ENCODE data around the gene THSD7B.

Gene THSD7B

DNA sequence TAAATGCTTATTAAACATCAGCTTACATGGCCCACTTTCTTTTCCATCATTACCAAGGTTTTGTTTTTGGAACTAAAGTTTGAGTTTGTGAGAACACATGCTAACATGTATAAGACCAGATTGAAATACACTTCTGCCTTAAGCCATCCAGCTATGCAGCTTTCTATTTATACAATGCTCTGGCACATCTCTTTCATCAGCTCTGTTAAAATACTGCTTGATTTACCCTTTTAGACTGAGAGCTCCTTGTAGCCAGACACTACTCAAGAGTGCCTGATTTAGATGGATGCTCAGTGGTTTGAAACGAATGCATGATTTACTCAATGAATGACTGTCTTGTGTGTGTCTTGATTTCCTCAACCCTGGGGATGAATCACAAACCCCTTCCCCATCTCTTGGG is 392.5 kb downstream of the THSD7B start:
- DNase-seq, result no peak

DNA sequence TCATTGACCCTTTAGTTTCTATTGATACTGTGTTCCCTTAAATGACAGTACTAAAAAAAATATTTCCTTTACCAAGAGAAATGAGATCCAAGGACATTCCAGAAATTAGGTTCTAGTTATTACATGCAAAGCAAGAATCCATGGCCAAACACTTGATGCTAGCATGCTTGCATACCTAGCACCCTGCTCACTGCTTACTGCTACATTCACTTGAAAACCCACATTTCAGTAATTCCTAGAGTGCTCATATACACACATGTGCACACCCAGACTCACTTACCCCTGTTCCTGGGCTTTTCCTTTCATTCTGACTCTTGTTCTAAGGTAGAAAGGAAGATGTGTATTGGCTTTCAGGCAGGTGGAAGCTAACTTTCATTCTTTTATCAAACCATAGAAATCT is 395.9 kb downstream of the THSD7B start:
- no peak for DNase-seq

DNA sequence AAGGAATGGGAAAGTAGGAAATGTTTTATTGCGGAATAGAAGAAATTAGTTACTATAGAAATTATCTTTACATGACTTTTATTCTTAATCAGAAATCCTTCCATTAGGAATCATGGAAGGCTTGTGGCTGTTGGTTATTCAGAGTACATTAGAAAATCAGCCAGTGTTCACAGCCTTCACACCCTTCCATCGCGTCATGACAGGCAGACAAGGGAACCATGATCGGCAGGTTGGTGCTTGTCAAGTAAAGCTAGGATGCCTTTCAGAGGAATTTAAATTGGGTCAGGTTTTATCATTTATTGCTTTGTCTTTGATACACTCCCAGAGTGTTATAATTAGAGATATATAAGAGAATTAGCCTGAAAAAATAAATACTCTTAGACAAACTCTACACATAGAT is 400.6 kb downstream of the THSD7B start:
- no peak for DNase-seq

DNA sequence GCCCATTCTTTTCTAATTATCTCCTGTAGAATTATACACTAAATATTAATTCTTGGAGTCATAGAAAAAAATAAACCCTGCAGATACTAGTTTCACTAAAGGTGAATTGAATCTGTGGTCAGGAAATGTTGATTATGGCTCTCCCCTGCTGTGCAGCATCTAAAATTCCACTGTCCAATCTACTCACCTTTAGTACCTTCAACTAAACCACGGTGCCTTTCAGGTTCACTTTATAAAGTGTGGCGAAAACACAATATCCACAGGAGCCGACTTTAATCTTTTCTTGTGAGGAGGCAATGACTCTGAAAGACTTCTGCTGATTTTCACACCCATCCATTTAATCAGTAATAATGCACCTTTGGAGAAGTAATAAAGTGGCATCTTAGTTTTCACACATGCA is 402.3 kb downstream of the THSD7B start:
- DNase-seq, result no peak

DNA sequence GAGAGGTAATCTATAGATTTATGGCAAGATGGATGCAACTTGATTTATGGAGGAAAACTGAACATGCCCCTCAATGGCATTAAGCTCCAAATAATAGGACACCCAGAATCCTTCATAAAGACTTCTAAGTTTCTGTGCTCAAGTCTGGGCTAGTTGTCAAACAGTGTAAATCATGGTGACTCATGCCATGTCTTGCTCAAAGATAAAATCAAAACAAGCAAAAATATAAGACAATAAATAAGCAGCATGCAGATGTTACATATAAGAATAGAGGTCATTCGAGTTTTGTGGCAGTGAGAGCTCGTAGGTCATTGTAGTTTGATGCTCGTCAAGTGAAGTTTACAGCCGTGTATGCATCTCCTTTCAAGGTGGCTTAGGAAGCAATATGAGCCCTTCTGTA is 403.2 kb downstream of the THSD7B start:
- no peak for DNase-seq

DNA sequence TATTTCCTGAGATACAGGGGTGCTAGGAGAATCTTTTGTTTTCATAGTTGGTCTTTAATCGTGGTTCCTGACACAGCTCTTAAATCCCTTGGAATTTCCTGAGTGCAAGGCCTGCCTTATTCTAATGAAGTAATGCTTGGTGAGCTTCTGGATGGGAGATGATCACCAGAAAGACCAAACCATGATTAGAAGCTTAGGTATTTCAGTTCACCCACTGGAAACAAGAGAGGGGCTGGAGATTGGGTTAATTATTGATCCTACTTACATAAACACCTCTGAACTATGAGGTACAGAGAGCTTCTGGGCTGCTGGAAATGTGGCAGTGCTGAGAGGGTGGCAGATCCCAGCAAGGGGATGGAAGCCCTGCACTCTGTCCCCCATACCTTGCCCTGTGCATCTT is 406.8 kb downstream of the THSD7B start:
- DNase-seq, result no peak

DNA sequence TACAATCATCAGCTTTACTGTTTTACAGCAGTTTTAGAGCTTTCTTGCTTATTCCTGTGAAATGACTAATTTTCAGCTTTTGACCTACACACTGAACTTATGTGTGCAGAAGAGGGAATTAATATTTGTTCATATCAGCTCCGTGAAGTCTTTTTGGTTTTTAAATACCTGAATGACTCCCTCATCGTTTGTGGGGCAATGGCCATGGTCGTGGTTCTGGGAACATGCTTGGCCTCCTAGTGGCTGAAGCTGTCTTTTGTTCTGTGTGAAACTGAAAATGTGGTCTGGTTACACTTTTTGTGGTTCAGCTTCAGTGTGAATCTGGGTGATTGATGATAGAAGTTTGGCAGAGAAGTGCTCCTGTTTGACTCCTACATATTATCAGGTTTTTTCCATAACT is 408.1 kb downstream of the THSD7B start:
- no peak for DNase-seq

DNA sequence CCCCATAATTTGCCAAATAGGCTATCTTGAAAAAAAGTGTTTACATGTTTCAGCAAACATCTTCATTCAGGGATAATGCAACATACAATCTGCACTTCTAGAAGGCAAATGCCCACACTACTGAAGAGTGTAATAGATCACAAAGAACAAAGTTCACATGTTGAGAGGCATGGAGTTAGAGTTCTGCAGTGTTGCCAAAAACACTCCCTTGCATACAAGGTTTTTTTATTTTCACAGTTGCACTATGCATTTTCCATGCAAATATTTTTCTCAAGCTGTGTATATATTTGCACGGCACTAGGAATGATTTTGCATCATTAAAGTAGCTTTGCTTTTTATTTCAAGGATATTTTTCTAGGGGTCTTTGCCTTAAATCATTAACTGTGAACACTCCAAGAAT is 409.9 kb downstream of the THSD7B start:
- DNase-seq, result no peak

DNA sequence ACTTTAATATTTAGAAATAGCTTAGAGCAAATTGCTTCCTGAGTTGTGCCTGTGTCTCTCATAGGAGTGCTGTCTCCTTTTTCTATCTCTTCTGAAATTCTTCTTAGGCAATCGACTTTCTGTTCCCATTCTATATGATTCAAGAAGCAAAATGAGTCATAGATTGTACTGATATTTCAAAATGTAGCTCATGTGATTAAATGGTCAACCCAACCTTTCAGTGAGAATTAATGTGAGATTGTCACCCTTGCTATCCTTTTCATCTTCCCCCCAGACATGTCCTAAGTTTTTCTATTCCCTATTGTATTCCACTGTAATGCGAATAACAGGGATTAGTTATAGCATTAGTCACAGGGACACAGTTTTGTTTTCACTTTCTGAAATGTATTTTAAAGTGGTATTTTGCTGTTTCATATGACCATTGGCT is 413.6 kb downstream of the THSD7B start:
- no peak for DNase-seq

DNA sequence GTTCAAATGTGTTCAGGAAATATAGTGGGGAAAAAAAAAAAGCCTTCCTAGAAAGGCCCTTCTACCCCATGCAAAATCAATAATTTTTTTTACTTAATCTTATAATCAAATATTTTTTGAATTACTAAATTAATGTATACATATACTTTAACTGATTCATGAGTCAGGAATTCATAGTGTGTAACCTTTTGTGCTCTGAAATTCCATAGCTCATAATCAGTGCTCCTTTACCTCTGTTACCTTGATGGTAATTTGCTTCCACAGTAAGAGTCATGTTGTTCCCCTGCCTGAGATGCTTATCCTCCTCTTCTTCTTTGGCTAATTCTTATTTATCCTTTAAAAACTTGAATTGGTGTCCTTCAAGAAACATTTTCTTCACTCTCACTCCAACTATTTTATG is 414.2 kb downstream of the THSD7B start:
- no peak for DNase-seq

DNA sequence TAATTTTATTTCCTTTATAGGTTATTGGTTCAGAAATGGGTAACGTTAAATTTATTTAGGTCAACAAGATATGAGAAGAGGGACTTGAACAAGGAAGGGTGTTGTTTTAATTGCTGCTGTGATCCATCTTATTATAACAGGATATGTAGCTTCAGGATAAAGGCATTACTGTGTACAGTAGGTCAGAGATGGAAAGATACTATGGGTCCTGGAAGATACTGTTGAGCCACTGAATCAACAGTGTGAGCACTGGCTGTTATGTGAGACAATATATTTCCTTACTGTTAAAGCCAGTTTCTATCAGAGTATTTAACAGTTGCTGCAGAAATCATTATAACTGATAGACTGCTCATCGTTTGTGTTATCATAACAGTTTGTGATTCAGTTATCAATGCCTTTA is 414.7 kb downstream of the THSD7B start:
- no peak for DNase-seq

DNA sequence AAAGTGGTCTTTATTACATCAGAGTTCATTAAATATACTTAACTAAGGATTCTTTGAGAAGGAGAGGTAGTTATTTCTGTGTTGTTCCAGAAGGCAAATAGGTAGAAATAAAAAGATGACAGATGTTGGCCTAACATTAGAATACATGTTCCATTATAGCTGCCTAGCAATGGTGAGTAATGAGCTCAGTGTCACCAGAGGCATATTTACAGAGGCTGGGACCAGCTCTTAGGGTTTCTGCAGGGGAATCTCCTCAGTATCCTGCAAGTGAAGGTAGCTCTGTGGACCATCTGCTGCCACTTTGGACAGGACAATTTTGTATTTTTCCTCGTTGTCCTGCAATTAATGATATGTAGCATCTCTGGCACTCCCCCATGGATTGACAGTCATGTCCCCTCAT is 416.0 kb downstream of the THSD7B start:
- no peak for DNase-seq

DNA sequence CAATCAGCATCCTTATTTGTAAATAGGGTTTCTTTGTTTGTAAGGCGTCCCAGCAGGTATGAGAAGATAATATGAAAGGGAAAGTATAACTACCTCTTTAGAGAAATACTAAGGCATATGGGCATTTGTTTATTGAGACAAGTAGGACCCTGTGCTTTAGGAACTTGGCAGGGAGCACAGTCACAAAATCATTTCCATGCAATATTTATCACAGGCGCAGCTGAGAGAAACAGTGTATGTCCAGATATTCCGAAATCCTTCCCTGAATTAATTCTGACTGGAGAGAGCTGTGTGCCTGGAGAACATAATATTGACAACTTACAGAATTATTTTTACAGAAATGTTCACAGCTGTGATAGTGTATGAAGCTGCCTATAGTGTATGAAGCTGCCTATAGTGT is 416.7 kb downstream of the THSD7B start:
- DNase-seq, result no peak

DNA sequence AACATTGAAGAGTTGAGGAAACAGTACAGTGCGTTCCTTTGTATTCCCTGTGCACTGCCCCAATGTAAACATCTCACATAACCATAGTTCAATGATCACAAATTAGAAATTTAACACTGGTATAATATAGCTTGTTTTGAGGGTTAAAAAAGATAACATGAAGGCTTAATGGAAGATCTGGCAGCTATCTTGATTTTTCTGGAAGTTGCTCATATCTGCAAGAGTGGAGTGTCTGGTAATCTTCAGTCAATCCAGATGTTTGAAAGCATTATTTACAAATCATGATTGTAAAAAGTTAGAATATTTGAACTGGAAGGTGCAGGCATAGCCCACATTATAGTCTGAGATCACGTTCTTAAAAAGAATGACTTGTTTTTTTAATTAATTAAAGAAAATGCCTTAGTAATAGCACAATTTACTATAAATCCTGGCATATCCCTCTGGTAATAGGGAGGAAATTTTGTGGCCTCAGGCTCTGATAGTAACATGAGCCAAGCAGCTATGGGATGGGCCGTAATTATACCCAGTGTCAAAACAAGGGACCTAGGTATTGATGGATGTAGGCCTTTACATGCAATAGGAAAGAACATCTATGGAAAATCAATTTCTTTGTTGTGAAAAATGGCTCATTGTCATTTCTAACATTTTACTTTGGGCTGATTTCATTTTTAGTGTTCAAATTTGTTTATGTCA is 418.0 kb downstream of the THSD7B start:
- DNase-seq, result no peak

DNA sequence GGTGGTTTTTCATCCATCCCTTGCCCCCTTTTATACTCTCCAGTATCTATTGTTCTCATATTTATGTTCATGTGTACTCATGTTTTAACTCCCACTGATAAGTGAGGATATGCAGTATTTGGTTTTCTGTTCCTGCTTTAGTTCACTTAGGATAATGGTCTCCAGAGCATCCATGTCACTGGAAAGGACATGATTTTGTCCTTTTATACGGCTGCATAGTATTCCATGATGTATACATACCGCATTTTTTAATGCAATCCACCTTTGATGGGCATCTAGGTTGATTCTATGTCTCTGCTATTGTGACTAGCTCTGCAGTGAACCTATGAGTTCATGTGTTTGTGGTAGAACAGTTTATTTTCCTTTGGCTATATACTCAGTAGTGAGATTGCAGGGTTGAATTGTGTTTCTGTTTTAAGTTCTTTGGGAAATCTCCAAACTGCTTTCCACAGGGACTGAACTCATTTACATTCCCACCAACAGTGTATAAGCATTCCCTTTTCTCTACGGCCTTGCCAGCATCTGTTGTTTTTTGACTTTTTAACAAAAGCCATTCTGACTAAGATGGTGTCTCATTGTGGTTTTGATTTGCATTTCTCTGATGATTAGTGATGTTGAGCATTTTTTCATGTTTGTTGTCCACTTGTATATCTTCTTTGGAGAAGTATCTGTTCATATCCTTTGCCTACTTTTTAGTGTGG is 420.2 kb downstream of the THSD7B start:
- DNase-seq, result no peak

DNA sequence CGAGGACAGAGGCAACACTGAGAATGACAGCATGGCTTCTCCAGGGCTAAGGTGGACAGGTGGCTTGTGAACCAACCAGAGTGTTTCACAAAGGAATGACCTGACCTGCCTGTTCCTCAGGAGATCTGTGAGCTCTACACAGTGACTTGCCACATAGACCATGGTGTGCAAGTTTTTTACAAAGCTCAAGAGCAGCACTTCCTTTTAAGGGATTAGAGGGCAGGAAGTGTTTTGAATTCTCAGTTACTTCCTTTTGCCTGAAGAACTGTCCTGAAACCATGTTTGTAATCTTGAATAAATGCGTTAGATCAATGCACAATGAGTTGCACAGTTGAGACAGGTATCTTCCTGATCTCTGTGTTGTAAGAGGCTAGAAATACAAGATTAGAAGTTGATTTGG is 421.9 kb downstream of the THSD7B start:
- DNase-seq, result no peak

DNA sequence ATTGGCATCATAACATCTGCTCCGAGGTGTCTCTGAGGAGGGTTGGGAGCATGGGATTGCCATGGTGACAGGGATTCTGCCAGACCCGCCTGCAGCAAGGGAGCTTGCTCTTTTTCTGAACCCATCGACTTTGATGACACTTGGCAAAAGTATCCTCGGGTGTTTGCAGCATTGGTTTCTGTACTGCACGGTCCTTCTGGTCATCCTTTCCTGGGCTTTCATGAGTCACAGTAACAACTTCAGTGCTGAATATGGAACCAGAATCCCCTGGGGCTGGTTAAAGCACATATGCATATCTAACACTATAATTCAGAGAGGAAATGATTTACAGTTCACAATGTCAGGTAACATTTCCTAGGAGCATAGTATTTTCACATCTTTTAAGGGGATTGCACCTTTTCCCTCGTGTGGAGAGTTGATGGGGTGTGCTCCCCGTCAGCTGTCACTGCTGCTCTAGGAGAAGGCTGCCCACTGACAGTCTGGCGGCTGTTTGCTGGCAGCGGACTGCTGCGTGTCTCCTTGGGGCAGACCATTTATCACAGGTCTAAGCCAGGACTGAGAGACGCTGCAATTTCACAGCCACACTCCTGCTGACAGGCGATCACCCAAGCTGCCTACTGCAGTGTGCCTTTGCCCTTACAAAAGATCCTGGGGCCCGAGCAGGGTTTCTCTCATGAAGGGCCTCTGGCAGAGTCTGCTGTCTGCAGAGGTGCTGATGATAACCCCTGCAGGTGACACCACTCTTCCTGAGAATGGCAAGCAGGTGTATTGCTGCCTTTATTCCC is 425.3 kb downstream of the THSD7B start:
- DNase-seq, result no peak

DNA sequence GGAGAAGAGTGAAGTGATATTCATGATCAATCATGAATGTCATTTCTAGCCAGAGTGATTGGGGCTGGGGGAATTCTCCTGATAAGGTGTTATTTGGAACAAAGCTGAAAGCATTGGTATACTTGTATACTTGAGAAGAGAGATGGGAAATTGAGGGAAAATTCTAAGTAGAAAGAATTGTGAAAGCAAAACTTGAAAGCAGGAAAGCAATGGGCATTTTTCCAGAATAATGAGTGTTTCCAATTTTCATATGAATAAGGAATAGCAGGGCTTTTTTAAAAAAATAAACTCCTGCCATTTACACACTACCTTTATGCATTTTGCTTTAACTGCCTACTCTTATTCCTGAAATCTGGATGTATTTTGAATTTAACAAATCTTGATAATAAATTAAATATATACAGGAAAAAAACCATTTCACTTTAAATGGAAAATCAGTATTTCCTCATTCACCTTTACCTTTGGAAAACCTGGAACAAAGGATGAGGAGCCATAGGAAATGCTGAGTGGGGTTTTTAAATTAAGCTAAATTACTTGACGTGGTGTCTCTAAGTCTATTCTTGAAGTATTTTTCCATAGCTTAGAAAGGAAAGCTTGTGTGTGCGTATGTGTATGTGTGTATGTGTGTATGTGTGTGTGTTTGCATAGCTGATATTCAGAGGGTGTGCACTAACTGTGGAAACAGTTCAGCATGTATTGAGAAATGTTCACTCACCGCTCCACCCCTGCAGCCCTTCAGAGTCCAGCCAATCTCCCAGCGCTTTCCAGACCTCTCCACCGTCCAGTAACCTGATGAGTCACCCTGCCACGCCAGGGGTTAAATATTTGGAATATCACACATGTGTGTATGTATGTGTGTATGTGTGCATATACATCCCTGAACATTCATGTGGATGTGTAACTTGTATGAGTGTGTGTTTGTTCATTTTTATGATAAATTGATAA is 427.3 kb downstream of the THSD7B start:
- no peak for DNase-seq

DNA sequence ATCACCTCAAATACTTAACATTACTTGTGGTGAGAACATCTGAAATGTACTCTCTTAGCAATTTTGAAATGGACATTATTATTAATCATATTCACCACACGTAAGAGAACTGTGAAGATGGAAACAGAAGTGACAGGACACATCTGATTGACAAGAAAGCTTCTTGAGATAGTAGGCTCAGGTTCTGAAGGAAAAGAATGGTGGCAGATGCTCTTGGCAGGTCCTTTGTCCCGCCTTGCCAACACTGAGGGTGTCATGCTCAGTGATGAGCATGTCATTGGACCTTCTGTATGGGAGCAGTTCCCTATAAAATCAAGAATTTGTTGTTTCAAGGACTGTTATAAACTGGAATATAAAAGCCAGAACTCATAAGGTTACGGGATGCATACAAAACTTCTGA is 428.1 kb downstream of the THSD7B start:
- no peak for DNase-seq

DNA sequence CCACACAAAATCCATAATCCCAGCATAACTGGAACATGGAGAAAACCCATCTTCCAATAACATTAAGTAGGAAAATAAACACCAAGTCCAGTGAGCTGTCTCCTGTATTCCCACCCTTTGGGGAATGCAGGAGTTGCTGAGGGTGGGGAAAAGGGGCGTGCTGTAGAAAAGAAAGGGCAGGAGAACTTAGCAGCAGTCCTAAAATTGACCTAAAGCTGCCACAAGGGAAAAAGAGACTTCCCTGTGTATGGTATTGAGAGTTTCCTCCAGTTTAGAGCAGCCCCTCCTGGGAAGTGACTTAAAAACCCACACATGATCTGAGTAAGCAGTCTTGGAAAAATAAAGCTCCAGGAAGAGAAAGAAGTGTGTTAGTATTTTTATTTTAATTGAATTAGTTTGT is 428.8 kb downstream of the THSD7B start:
- no peak for DNase-seq

DNA sequence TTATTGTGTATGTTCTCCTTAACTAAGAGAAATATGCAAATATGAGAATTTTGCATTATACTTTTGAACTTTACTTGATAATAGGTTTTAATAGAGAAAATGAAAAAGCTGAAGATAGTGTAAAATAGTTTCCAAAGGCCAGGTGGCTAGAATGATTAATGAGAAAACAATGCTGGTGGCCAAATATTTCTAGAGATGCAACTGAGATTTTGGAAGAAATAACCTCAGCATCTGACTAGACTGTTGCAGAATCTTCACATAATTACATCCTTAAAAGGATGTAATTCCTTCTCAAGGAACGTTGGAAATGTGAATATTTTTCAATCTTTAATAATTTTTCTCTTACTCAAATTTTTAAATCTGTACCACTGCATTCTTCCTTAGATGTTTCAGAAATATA is 434.4 kb downstream of the THSD7B start:
- no peak for DNase-seq

DNA sequence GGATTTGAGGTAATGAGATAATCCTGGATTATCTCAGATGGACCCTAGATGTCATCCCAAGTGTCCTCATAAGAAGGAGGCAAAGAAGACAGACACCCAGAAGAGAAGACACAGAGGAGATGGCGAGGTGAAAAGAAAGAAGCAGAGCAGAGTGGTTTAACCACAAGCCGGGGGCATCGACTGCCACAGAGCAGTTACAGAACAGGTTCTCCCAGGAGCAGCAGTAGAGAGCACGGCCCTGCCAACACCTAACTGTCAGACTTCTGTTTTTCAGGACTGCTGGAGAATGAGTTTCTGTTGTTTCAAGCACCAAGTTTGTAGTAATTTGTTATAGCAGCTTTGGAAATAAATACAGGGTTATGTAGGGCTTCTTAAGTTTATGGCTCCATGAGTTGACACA is 437.0 kb downstream of the THSD7B start:
- no peak for DNase-seq

DNA sequence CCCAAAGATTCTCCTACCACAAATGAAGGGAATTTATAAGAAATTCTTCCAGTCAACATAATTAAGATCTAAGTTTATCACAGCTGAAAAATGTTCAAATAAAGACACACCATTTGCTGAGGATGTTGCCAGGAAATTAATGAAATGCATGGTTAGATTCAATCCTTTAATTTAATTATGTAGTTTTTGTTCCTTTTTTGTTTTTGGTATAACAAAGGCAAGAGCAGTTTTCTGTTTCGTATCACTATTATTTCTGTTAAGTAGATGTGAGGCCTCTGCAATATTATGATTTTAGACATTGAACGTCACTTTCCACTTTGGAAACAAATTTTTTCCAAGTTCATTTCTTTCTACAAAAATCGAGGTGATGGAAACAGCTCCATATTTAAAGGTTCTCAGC is 440.0 kb downstream of the THSD7B start:
- no peak for DNase-seq

Data from activated T-cell treated with anti-CD3 and anti-CD28 coated beads, Interleukin-2, amount 50 U/mL, for 1 hour (primary cell).